Measurements from ENCODE around the gene ZNF714.

ZNF714 gene

DNA sequence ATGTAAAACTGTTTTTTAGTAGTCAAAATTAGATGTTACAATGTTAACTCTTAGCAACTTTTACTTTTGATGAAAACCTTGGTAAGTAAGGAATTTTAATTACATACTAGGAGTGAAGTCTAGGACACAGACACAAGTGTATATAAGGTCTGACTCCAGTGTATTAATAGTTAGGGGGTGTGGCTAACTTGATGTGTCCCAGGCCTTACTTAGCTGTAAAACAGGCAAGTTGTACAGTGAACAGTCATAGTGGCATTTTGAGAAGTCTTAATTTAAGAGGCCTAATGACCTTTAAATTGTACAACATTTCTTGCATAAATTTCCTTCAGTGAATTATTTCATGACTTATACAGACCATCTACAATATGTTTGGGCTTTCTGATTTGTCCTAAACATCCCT is 66.7 kb downstream of the ZNF714 start:
- TF ChIP-seq, protein P1, sequence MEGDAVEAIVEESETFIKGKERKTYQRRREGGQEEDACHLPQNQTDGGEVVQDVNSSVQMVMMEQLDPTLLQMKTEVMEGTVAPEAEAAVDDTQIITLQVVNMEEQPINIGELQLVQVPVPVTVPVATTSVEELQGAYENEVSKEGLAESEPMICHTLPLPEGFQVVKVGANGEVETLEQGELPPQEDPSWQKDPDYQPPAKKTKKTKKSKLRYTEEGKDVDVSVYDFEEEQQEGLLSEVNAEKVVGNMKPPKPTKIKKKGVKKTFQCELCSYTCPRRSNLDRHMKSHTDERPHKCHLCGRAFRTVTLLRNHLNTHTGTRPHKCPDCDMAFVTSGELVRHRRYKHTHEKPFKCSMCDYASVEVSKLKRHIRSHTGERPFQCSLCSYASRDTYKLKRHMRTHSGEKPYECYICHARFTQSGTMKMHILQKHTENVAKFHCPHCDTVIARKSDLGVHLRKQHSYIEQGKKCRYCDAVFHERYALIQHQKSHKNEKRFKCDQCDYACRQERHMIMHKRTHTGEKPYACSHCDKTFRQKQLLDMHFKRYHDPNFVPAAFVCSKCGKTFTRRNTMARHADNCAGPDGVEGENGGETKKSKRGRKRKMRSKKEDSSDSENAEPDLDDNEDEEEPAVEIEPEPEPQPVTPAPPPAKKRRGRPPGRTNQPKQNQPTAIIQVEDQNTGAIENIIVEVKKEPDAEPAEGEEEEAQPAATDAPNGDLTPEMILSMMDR (conservative IDR thresholded peaks at IDR 0.05; ENCODE audit: low read depth, low read length): no peak
- no peak overlapping the region for H2AFZ ChIP-seq (ENCODE audit: low read depth)
- no peaks in the 10 kb centered on the region for H4K20me1 ChIP-seq (ENCODE audit: insufficient read depth)
- H3K27ac ChIP-seq: no peak overlapping the region
- no peaks in the 10 kb centered on the region for H3K79me2 ChIP-seq (ENCODE audit: insufficient read depth, low read depth)
- H3K4me3 ChIP-seq (IDR thresholded peaks at IDR 0.05; ENCODE audit: insufficient read depth, low read depth, low read length): no peak overlapping the region
- no peaks in the 10 kb centered on the region for H3K4me1 ChIP-seq (ENCODE audit: low read depth, poor library complexity, severe bottlenecking)
- H3K4me2 ChIP-seq: no peak overlapping the region
- no peaks in the 10 kb centered on the region for H3K27me3 ChIP-seq (ENCODE audit: insufficient read depth, low read depth)
- no peaks in the 10 kb centered on the region for H3K36me3 ChIP-seq (ENCODE audit: insufficient read depth)
- H3K9ac ChIP-seq: no peak overlapping the region

DNA sequence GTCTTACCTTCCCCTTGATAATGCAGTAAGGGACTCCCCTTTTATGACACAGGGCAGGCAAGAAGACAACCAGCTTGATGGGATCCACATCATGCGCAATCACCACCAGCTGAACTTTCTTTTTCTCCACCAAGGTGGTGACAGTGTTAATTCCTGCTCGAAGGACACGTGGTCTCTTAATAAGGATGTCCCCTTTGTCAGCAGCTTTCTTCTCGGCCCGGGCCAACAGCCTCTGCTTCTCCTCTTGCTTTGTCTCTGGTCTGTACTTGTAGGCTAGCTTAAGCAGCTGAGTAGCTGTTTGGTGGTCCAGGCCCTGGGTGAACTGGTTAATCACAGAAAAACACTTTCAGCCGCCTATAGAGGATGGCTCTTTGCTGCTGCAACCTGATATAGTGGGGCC is 67.9 kb downstream of the ZNF714 start:
- Histone ChIP-seq H3K4me2 (no peak overlapping the region), H3K36me3 (ENCODE audit: insufficient read depth) (no peaks in the 10 kb centered on the region), H3K79me2 (ENCODE audit: insufficient read depth, low read depth) (no peaks in the 10 kb centered on the region), H3K27me3 (ENCODE audit: insufficient read depth, low read depth) (no peaks in the 10 kb centered on the region), H3K4me3 (IDR thresholded peaks at IDR 0.05; ENCODE audit: insufficient read depth, low read depth, low read length) (no peak overlapping the region), H2AFZ (ENCODE audit: low read depth) (no peak overlapping the region), H4K20me1 (ENCODE audit: insufficient read depth) (no peaks in the 10 kb centered on the region), H3K9ac (no peak overlapping the region), H3K27ac (no peak overlapping the region), H3K4me1 (ENCODE audit: low read depth, poor library complexity, severe bottlenecking) (no peaks in the 10 kb centered on the region)
- TF ChIP-seq, protein P1 (conservative IDR thresholded peaks at IDR 0.05; ENCODE audit: low read depth, low read length): no peak

GRCh38 chr19:21151460-21151859 is 69.5 kb downstream of the ZNF714 start:
- no peak overlapping the region for H3K27ac ChIP-seq
- no peaks in the 10 kb centered on the region for H3K27me3 ChIP-seq (ENCODE audit: insufficient read depth, low read depth)
- no peak overlapping the region for H3K4me3 ChIP-seq (IDR thresholded peaks at IDR 0.05; ENCODE audit: insufficient read depth, low read depth, low read length)
- no peak overlapping the region for H3K4me2 ChIP-seq
- H3K79me2 ChIP-seq (ENCODE audit: insufficient read depth, low read depth): no peaks in the 10 kb centered on the region
- no peaks in the 10 kb centered on the region for H3K36me3 ChIP-seq (ENCODE audit: insufficient read depth)
- no peaks in the 10 kb centered on the region for H4K20me1 ChIP-seq (ENCODE audit: insufficient read depth)
- H3K9ac ChIP-seq: no peak overlapping the region
- H3K4me1 ChIP-seq (ENCODE audit: low read depth, poor library complexity, severe bottlenecking): no peaks in the 10 kb centered on the region
- no peak overlapping the region for H2AFZ ChIP-seq (ENCODE audit: low read depth)
- TF ChIP-seq, protein P1 (conservative IDR thresholded peaks at IDR 0.05; ENCODE audit: low read depth, low read length): no peak

DNA sequence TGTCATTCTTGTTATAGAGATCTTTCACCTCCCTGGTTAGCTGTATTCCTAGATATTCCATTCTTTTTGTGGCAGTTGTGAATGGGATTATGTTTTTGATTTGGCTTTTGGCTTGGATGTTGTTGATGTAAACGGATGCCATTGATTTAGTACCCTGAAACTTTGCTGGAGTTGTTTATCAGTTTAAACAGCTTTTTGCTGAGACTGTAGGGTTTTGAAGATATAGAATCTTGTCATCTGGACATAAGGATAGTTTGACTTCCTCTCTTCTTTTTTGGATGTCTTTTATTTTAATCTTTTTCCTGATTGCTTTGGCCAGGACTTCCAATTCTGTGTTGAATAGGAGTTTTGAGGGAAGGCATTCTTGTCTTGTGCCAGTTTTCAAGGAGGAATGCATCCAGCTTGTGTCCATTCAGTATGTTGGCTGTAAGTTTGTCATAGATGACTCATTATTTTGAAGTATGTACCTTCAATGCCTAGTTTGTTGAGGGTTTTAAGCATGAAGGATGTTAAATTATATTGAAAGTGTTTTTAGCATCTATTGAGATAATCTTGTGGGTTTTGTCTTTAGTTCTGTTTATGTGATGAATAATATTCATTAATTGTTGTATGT is 76.6 kb downstream of the ZNF714 start:
- Histone ChIP-seq H3K4me1 (ENCODE audit: low read depth, poor library complexity, severe bottlenecking) (no peaks in the 10 kb centered on the region), H4K20me1 (ENCODE audit: insufficient read depth) (no peaks in the 10 kb centered on the region), H3K4me3 (IDR thresholded peaks at IDR 0.05; ENCODE audit: insufficient read depth, low read depth, low read length) (no peak overlapping the region), H3K27ac (no peak overlapping the region), H2AFZ (ENCODE audit: low read depth) (no peak overlapping the region), H3K4me2 (no peak overlapping the region), H3K36me3 (ENCODE audit: insufficient read depth) (no peaks in the 10 kb centered on the region), H3K9ac (no peak overlapping the region), H3K27me3 (ENCODE audit: insufficient read depth, low read depth) (no peaks in the 10 kb centered on the region), H3K79me2 (ENCODE audit: insufficient read depth, low read depth) (no peaks in the 10 kb centered on the region)
- TF ChIP-seq, protein P1 (conservative IDR thresholded peaks at IDR 0.05; ENCODE audit: low read depth, low read length): no peak
